ENCODE data around the gene MRPS34. TPM values are rescaled to one million over a fixed set of nuclear protein-coding genes. Genes with fewer than 3 reads are reported as not detected.

Gene MRPS34
- total and polyA plus RNA-seq, 4 donors, result 40.1 to 110 (median 100) TPM

DNA sequence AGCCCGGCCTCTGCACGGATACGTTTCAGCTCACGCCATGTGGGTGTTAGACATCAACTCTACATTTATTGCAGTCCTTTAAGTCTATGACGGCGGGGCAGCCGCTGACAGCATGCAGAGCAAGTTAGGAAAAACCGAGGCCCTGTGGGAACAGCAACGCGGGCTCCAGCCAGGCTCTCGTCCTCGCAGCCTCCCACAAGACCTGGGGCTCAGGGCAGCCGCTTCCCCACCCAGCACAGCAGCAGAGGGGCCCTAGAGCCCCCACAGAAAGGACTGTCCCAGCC lies 3.7 kb upstream of the MRPS34 start:
- Histone ChIP-seq H3K9me3 (ENCODE audit: control insufficient read depth in 4 of 4, insufficient read depth in 3 of 4, low read length in 3 of 4) (no peaks in the 10 kb centered on the region), H3K9ac (ENCODE audit: insufficient read depth in 1 of 2, low read length in 2 of 2) (no peak overlapping the region), H3K27me3 (ENCODE audit: control insufficient read depth in 3 of 3, insufficient read depth in 3 of 3, low read length in 2 of 3) (no peaks in the 10 kb centered on the region), H3K27ac (ENCODE audit: low read depth in 1 of 2, low read length in 1 of 2) (no peak overlapping the region), H3K36me3 (ENCODE audit: control insufficient read depth in 4 of 4, insufficient read depth in 4 of 4, low read length in 4 of 4) (peaks cover 4 to 41% (median 14%) of the 10 kb centered on the region in 4 donors), H3K4me1 (ENCODE audit: control insufficient read depth in 5 of 5, insufficient read depth in 5 of 5, low read length in 5 of 5) (peaks cover 0 to 28% (median 3%) of the 10 kb centered on the region in 5 donors), H3K4me3 (no peak overlapping the region)
- DNase-seq, result no peak
- ATAC-seq (ENCODE audit: insufficient read depth, low FRiP score), result no peak
- WGBS, 2 donors, result 90 to 93% methylated on average over 13 of the region's 13 CpGs
- TF ChIP-seq, protein P1, sequence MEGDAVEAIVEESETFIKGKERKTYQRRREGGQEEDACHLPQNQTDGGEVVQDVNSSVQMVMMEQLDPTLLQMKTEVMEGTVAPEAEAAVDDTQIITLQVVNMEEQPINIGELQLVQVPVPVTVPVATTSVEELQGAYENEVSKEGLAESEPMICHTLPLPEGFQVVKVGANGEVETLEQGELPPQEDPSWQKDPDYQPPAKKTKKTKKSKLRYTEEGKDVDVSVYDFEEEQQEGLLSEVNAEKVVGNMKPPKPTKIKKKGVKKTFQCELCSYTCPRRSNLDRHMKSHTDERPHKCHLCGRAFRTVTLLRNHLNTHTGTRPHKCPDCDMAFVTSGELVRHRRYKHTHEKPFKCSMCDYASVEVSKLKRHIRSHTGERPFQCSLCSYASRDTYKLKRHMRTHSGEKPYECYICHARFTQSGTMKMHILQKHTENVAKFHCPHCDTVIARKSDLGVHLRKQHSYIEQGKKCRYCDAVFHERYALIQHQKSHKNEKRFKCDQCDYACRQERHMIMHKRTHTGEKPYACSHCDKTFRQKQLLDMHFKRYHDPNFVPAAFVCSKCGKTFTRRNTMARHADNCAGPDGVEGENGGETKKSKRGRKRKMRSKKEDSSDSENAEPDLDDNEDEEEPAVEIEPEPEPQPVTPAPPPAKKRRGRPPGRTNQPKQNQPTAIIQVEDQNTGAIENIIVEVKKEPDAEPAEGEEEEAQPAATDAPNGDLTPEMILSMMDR (IDR thresholded peaks at IDR 0.05; ENCODE audit: control extremely low read depth, extremely low read depth), result no peak

DNA sequence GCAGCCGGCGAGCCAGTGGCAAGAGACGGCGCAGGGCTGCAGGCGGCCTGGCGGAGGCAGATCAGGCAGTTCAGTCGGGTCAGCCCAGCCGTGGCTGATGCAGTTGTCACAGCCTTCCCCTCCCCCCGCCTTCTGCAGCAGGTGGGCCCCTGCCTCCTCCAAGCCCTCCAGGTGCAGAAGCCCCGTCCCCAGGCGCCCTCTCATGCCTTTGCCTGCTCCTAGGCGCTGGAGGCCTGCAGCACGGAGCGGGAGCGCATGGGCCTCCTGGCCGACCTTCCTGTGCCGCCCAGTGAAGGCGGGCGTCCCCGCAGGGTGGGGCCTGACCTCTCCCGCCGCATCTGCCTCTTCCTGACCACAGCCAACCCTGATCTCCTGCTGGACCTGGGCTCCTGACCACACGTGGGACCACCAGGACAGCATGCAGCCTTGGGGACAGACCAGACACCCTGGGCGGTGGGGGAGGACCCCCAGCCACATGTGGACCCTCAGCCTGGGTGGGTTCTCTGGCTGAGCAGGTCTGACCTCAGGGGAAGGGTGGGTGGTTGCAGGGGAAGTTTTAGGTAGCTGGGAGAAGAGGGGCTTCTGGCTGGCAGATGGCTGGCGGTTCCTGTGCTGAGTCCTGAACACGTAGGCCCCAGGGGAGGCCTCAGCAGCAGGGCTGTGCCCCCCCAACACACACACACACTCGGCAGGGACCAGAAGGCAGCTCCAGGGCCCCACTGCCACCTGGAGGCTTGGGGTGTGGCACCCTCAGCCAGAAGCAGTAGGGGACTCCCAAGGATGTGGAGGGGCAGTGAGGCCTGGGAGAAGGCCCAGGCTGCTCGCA lies 3.1 kb upstream of the MRPS34 start:
- DNase-seq (no peak), ATAC-seq (ENCODE audit: insufficient read depth, low FRiP score) (no peak)
- Histone ChIP-seq H3K4me3 (no peak overlapping the region), H3K27ac (ENCODE audit: low read depth in 1 of 2, low read length in 1 of 2) (no peak overlapping the region), H3K36me3 (ENCODE audit: control insufficient read depth in 4 of 4, insufficient read depth in 4 of 4, low read length in 4 of 4) (peaks cover 4 to 41% (median 14%) of the 10 kb centered on the region in 4 donors), H3K9me3 (ENCODE audit: control insufficient read depth in 4 of 4, insufficient read depth in 3 of 4, low read length in 3 of 4) (no peaks in the 10 kb centered on the region), H3K9ac (ENCODE audit: insufficient read depth in 1 of 2, low read length in 2 of 2) (no peak overlapping the region), H3K4me1 (ENCODE audit: control insufficient read depth in 5 of 5, insufficient read depth in 5 of 5, low read length in 5 of 5) (peaks cover 0 to 23% (median under 1%) of the 10 kb centered on the region in 5 donors), H3K27me3 (ENCODE audit: control insufficient read depth in 3 of 3, insufficient read depth in 3 of 3, low read length in 2 of 3) (no peaks in the 10 kb centered on the region)
- TF ChIP-seq, protein P1 (IDR thresholded peaks at IDR 0.05; ENCODE audit: control extremely low read depth, extremely low read depth), result no peak
- WGBS, 2 donors, result 84% methylated on average over 26 to 28 of the region's 28 CpGs

DNA sequence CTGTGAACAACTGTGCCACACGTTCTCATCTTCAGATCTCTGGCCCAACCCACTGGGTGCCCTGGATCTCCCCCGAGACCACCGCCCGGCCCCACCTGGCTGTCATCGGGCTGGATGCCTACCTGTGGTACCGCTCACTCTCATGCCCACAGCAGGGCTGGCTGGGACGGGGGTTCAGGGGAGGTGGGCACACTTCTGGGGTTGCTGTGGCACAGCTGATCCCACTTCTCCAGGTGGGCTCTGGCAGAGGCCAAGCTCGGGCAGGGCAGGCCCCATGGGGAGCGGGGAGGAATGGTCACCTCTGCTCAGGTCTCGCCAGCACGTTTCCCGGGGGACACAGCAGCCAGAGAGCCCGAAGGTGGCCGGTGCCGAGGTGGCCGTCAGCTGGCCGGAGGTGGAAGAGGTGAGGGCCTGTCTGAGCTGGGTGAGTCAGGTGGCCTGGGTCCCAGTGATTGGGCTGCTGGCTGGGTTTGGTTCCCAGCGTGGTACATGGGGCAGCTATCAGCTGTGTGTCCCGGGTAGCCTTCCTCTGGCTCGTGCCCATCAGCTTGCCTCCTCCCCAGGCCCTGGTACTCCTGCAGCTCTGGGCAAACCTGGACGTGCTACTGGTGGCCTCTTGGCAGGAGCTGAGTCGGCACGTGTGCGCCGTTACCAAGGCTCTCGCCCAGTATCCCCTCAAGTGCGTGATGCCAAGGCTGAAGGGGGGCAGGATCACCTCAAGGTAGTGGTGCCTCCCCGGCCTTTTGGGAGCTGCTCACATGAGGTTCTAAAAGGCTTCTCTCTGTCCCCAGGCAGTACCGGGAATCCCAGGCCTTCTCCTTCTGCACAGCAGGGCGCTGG lies 2.3 kb upstream of the MRPS34 start:
- H3K27ac ChIP-seq (ENCODE audit: low read depth in 1 of 2, low read length in 1 of 2), result no peak overlapping the region
- TF ChIP-seq, protein P1 (IDR thresholded peaks at IDR 0.05; ENCODE audit: control extremely low read depth, extremely low read depth), result no peak
- no peak overlapping the region for H3K9ac ChIP-seq (ENCODE audit: insufficient read depth in 1 of 2, low read length in 2 of 2)
- no peak for ATAC-seq (ENCODE audit: insufficient read depth, low FRiP score)
- H3K36me3 ChIP-seq (ENCODE audit: control insufficient read depth in 4 of 4, insufficient read depth in 4 of 4, low read length in 4 of 4), result peaks cover 4 to 40% (median 10%) of the 10 kb centered on the region in 4 donors
- DNase-seq, result no peak
- H3K4me1 ChIP-seq (ENCODE audit: control insufficient read depth in 5 of 5, insufficient read depth in 5 of 5, low read length in 5 of 5), result peaks cover 0 to 25% (median 0%) of the 10 kb centered on the region in 5 donors
- WGBS, 2 donors, result 93 to 95% methylated on average over 29 to 30 of the region's 30 CpGs
- no peak overlapping the region for H3K4me3 ChIP-seq
- H3K27me3 ChIP-seq (ENCODE audit: control insufficient read depth in 3 of 3, insufficient read depth in 3 of 3, low read length in 2 of 3), result no peaks in the 10 kb centered on the region
- H3K9me3 ChIP-seq (ENCODE audit: control insufficient read depth in 4 of 4, insufficient read depth in 3 of 4, low read length in 3 of 4), result no peaks in the 10 kb centered on the region

Measured in lung (tissue), 12 donors.